Omental fat pad (tissue), 4 donors: ENCODE results near the gene NAALAD2. TPM values are rescaled to one million over a fixed set of nuclear protein-coding genes. Genes with fewer than 3 reads are reported as not detected.

Source experiments
- ATAC-seq: fragments of 150-250 bp; one replicate; pipeline ENCODE4 v1.9.1; 2016; ENCODE audit warnings: mild to moderate bottlenecking, moderate library complexity; ENCODE audit not compliant: low FRiP score
- DNase-seq: peaks from one replicate; pipeline ENCODE4 v3.0.0-alpha.2; 2019; ENCODE audit warnings: low spot score
- total RNA-seq, 4 donors: library from RNA; depleted of rRNA; stranded (reverse); fragments of >200 nt; gene quantifications; one replicate each; pipeline ENCODE4 v1.1.0, GENCODE V29; 2016
- TF ChIP-seq, protein P1 (sequence below), 3 donors: fragments of 450-650 bp; IDR thresholded peaks; one replicate each; pipeline ENCODE4 v1.5.1; 2016 to 2017; ENCODE audit warnings: antibody characterized with exemption in 3 of 3, mild to moderate bottlenecking in 3 of 3, moderate library complexity in 2 of 3

The NAALAD2 gene
- total RNA-seq, 4 donors from 2014 or later, result 1.9 to 10.2 (median 4.9) TPM

DNA sequence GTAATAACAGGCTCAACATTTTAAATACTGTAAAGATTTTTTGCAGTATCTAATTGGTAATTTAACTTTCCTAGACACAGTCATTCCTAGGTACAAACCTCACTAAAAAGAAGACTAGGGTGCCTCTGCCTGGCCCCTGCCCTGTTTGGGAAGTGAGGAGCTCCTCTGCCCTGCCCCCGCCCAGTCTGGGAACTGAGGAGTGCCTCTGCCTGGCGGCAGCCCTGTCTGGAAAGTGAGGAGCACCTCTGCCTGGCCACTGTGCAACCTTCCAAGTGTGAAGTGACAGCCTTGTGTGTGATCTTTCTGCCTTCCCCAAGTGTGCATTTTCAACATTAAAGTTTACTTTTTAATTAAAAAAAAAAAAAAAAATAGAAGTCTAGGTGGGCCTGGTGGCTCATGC is 84.1 kb downstream of the NAALAD2 start:
- DNase-seq (no peak), ATAC-seq (no peak)
- TF ChIP-seq, protein P1, sequence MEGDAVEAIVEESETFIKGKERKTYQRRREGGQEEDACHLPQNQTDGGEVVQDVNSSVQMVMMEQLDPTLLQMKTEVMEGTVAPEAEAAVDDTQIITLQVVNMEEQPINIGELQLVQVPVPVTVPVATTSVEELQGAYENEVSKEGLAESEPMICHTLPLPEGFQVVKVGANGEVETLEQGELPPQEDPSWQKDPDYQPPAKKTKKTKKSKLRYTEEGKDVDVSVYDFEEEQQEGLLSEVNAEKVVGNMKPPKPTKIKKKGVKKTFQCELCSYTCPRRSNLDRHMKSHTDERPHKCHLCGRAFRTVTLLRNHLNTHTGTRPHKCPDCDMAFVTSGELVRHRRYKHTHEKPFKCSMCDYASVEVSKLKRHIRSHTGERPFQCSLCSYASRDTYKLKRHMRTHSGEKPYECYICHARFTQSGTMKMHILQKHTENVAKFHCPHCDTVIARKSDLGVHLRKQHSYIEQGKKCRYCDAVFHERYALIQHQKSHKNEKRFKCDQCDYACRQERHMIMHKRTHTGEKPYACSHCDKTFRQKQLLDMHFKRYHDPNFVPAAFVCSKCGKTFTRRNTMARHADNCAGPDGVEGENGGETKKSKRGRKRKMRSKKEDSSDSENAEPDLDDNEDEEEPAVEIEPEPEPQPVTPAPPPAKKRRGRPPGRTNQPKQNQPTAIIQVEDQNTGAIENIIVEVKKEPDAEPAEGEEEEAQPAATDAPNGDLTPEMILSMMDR (IDR thresholded peaks at IDR 0.05), result no peak

DNA sequence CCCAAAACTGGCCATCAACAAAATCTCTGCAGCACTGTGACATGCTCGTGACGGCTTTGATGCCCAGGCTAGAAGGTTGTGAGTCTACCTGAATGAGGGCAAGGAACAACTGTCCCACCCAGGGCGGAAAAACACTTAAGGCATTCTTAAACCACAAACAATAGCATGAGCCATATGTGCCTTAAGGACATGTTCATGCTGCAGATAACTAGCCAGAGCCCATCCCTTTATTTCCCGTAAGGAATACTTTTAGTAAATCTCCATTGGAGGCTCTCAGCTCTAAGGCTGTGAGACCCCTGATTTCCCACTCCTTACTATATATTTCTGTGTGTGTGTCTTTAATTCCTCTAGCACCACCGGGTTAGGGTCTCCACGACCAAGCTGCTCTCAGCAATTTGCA is 85.0 kb downstream of the NAALAD2 start:
- ATAC-seq, result no peak
- TF ChIP-seq, protein P1 (IDR thresholded peaks at IDR 0.05), result no peak
- no peak for DNase-seq

DNA sequence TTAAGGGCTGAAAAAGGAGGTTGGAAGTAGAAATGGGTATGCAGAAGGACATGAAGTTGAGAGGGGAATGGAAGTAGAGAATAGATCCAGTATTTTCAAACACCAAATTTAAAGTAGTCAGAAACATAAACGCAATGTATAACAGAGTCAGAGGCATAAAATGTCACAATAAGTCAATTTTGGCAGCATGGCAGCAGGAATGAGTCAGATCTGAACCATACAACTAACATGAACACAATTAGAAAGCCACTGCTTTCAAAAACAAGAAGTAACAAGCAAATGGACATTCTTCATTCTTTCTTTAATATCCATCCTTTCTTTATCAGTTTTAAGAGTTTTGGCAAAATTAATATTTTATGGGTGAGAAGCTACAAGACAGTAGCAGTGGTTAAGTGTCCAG is 85.9 kb downstream of the NAALAD2 start:
- no peak for DNase-seq
- TF ChIP-seq, protein P1 (IDR thresholded peaks at IDR 0.05), result no peak
- ATAC-seq, result no peak

DNA sequence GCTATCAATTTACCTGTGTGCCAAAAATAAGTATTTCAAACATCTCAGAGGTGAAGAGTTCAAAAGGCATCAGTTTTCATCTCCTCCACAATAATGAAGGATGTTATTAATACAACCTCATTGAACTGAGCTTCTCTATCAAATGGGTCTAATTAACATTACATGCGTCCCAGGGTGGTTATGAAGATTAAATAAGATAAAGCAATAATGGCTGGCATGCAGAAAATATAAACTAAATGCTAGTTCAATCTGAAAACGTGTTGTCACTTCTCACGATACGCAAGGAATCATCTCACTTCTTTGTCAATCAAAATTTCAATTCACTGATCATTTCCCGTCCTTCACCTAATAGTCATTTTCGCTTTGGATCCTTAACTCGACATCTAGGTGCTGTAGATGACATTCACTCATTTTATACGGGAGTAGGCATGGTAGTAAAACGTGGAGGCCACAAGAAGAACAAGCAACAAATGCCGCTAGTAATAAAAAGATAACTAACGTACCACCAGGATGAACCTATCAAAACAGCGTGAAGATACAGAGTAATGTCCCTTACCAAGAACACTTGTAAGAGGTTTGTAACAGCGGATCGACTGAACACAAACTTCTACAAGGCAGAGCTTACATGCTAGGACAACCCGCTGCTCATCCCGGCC is 87.5 kb downstream of the NAALAD2 start:
- TF ChIP-seq, protein P1 (IDR thresholded peaks at IDR 0.05), result no peak
- ATAC-seq (peak; percentile 6), DNase-seq (no peak)

DNA sequence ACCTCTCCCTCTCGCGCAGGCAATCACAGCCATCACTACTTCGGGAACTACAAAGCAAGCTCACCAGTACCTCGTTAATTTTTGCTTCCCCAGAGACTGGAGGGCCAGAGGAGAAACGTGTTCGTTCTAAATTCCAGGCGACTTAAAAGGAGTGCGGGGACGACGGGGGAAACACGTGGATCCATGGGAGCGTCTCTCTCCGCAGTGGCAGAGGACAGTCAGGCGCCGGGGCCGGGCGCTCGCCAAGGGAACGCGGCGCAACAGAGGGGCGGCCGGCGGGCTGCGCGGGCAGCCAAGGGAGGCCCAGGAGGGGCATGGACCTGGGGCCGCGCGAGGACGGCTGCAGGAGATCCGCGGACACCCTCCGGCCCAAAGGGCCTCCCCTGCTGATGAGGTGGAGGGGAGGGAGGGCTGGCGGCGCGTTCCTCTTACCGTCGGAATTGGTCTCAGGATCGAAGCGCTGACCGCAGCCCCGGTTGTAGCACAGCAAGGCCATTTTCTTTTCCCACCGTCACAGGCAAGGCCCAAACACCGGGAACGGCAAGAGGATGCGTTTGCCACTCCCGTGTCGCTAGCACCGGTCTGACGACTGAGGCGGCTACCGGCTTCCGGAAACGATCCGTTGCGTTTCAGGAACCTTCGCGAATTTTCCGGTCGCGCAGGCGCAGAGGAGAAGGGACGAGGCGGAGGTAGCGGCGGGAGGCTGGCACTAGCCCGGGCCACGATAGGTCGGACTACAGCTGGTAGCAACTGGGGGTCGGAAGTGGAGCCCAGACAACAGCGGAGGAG is 88.2 kb downstream of the NAALAD2 start, which contains the start of gene CHORDC1:
Gene CHORDC1 (minus strand): TSS at position 591 of the 789 bp plus-strand sequence. CDS start 95 bp downstream, at position 496.
- peak; percentile 97 for ATAC-seq
- TF ChIP-seq, protein P1 (IDR thresholded peaks at IDR 0.05), result no peak
- peak; percentile 85 for DNase-seq

DNA sequence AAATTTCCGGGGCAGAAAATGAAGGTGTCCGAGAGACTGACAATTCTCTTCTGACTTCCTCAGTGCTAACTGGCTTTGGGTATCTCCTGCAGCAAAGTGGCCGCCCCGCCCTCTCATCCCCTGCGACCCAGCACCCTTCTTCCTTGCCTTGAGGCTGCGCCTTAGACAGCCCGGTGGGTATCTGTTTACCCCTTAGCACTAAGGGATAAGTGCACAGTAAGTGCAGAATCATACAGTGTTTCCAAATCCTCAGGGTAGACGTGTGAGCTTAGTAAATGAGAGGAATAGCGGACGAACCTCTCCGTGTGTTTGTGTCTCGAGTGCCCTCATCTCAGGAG is 88.8 kb downstream of the NAALAD2 start:
- DNase-seq, result peak; percentile 39
- peak; percentile 79 for ATAC-seq
- TF ChIP-seq, protein P1 (IDR thresholded peaks at IDR 0.05), result no peak
